Thoracic aorta (tissue), 2 donors: ENCODE results near the gene ATP5F1E. TPM values are rescaled to one million over a fixed set of nuclear protein-coding genes. Genes with fewer than 3 reads are reported as not detected.

Experiments
- ATAC-seq: fragments of 150-250 bp; one replicate; pipeline ENCODE4 v1.8.0; 2017; ENCODE audit warnings: low read depth; ENCODE audit not compliant: insufficient number of reproducible peaks, low FRiP score
- DNase-seq: peaks from one replicate; pipeline ENCODE4 v3.0.0-alpha.2; 2020; ENCODE audit warnings: low spot score
- H3K27ac ChIP-seq, 2 donors: fragments of 200-600 bp; sonication (generic); 1 replicate in 1 of 2; 2 replicates in 1 of 2; pipeline ENCODE4 v1.5.1; 2016; ENCODE audit warnings: mild to moderate bottlenecking in 2 of 2, moderate library complexity in 2 of 2
- H3K27me3 ChIP-seq: fragments of 200-600 bp; sonication (generic); replicated peaks from 2 replicates; pipeline ENCODE4 v1.6.0; 2016; ENCODE audit warnings: mild to moderate bottlenecking; ENCODE audit not compliant: insufficient read depth
- H3K36me3 ChIP-seq: fragments of 200-600 bp; sonication (generic); one replicate; pipeline ENCODE4 v1.5.1; 2016
- H3K4me1 ChIP-seq, 2 donors: fragments of 200-600 bp; sonication (generic); 1 replicate in 1 of 2; 2 replicates in 1 of 2; pipeline versions ENCODE4 v1.5.1 to v1.6.0; 2016; ENCODE audit warnings: low read depth in 2 of 2, mild to moderate bottlenecking in 1 of 2; ENCODE audit not compliant: control insufficient read depth in 1 of 2
- H3K4me3 ChIP-seq: fragments of 200-600 bp; sonication (generic); 2 replicates; pipeline ENCODE4 v1.5.1; 2016; ENCODE audit warnings: mild to moderate bottlenecking
- H3K9me3 ChIP-seq: fragments of 200-600 bp; sonication (generic); 2 replicates; pipeline ENCODE4 v1.5.1; 2016
- CTCF ChIP-seq: fragments of 200-600 bp; sonication (generic); IDR thresholded peaks from one replicate; pipeline ENCODE4 v1.5.1; 2019; ENCODE audit warnings: antibody characterized with exemption
- total RNA-seq, 2 donors: library from RNA; depleted of rRNA; stranded (reverse); fragments of >200 nt; gene quantifications; one replicate each; pipeline versions ENCODE4 v1.1.0 to v1.2.3, GENCODE V29; 2016

Gene ATP5F1E
- total RNA-seq, 2 donors from 2014 or later, result 16.8 to 21.1 TPM

DNA sequence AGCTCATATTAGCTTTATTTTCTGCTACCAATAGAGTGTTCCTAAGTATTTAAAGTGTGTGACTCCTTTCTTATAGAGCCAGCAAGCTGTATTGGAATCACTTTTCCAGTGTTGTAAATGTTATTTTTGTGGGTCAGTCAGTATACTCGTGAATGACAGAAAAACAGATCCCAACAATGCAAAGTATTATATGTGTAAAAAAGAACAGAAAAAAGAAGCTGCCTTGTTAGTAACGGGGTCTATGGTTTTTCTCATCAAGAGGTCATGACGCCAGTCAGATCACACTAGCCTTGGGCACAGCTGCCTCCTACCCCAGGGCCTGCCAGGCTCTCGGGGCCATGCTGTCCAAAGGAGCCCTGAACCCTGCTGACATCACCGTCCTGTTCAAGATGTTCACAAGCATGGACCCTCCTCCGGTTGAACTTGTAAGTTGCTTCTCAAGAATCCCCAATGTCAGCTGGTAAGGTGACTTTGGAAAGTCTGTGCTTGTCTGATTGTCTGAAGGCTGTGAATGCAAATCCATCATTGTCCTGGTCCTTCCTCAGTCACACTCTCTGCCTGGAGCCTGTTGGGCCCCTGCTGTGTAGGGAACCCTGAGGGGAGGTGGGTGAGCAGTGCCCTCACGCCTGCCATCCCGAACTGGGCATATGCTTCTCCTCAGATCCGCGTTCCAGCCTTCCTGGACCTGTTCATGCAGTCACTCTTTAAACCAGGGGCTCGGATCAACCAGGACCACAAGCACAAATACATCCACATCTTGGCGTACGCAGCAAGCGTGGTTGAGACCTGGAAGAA is 41.3 kb downstream of the ATP5F1E start:
- H3K27me3 ChIP-seq, result no peaks in the 10 kb centered on the region
- peaks cover 52% of the 10 kb centered on the region for H3K36me3 ChIP-seq
- no peak overlapping the region for H3K4me3 ChIP-seq
- no peak overlapping the region for H3K27ac ChIP-seq
- no peak for DNase-seq
- no peak for TF ChIP-seq CTCF
- no peaks in the 10 kb centered on the region for H3K9me3 ChIP-seq
- no peak for ATAC-seq
- H3K4me1 ChIP-seq, result peaks cover 0 to 15% of the 10 kb centered on the region in 2 donors

- TF ChIP-seq CTCF, result no peak
- no peaks in the 10 kb centered on the region for H3K27me3 ChIP-seq
- no peak for ATAC-seq
- no peaks in the 10 kb centered on the region for H3K9me3 ChIP-seq
- no peak overlapping the region for H3K4me3 ChIP-seq
- peaks cover 3 to 25% of the 10 kb centered on the region in 2 donors for H3K4me1 ChIP-seq
- DNase-seq, result no peak
- peaks cover 51% of the 10 kb centered on the region for H3K36me3 ChIP-seq
- no peak overlapping the region for H3K27ac ChIP-seq
Observed at GRCh38 chr20:58989196-58989595, 42.9 kb downstream of the ATP5F1E start.

GRCh38 chr20:58988565-58988882 is 43.6 kb downstream of the ATP5F1E start:
- peaks cover 47% of the 10 kb centered on the region for H3K36me3 ChIP-seq
- no peaks in the 10 kb centered on the region for H3K27me3 ChIP-seq
- ATAC-seq (no peak), DNase-seq (no peak)
- H3K4me1 ChIP-seq, result peaks cover 3 to 32% of the 10 kb centered on the region in 2 donors
- H3K4me3 ChIP-seq, result no peak overlapping the region
- no peak for TF ChIP-seq CTCF
- no peak overlapping the region for H3K27ac ChIP-seq
- no peaks in the 10 kb centered on the region for H3K9me3 ChIP-seq

- Histone ChIP-seq H3K27me3 (no peaks in the 10 kb centered on the region), H3K36me3 (peaks cover 41% of the 10 kb centered on the region), H3K4me3 (no peak overlapping the region), H3K9me3 (no peaks in the 10 kb centered on the region), H3K4me1 (peaks cover 3 to 36% of the 10 kb centered on the region in 2 donors), H3K27ac (no peak overlapping the region)
- TF ChIP-seq CTCF, result no peak
- DNase-seq (no peak), ATAC-seq (no peak)
Observed at GRCh38 chr20:58987790-58988564, 44.2 kb downstream of the ATP5F1E start.

- no peak for ATAC-seq
- DNase-seq, result no peak
- no peaks in the 10 kb centered on the region for H3K27me3 ChIP-seq
- peaks cover 9 to 45% of the 10 kb centered on the region in 2 donors for H3K4me1 ChIP-seq
- H3K4me3 ChIP-seq, result no peak overlapping the region
- H3K36me3 ChIP-seq, result peaks cover 39% of the 10 kb centered on the region
- H3K9me3 ChIP-seq, result no peaks in the 10 kb centered on the region
- TF ChIP-seq CTCF, result no peak
- no peak overlapping the region for H3K27ac ChIP-seq
Observed at GRCh38 chr20:58986968-58987517, 45.1 kb downstream of the ATP5F1E start.
